ENCODE results near the gene RBP3.
A peak's percentile ranks its signal among the peaks of the same experiment; 100 is the strongest.

The RBP3 gene

DNA sequence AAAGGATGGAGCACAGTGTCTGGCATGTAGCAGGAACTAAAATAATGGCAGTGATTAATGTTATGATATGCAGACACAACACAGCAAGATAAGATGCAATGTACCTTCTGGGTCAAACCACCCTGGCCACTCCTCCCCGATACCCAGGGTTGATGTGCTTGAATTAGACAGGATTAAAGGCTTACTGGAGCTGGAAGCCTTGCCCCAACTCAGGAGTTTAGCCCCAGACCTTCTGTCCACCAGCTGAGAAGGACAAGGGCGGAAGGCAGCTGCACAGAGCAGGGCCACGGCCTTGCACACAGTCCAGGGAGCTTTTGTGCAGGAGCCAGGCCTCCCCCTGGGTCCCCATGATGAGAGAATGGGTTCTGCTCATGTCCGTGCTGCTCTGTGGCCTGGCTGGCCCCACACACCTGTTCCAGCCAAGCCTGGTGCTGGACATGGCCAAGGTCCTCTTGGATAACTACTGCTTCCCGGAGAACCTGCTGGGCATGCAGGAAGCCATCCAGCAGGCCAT is at the start of gene RBP3:
RBP3 (plus strand) TSS at position 226 of the 514 bp plus-strand sequence; CDS start at position 348, 122 bp downstream.
- no peak for DNase-seq

DNA sequence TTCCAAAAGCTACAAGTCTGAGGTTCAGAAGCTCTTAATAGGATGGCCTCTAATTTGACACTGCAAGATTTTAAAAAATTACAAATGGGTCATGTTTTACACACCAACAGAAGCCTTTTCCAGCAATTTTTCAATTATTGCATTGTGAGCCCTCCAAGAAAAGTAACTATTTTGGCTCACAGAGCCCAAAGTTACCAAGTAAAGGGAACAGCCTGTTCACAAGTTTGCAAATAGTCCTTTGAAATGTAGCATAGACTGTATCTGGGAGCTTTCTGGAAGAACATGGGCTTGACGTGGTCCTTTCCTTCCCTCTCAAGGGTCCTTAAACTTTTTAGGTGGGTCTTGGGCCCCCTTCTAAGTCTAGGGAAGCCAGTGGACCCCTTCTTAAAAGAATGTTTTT is 49.4 kb upstream of the RBP3 start:
- DNase-seq: no peak

DNA sequence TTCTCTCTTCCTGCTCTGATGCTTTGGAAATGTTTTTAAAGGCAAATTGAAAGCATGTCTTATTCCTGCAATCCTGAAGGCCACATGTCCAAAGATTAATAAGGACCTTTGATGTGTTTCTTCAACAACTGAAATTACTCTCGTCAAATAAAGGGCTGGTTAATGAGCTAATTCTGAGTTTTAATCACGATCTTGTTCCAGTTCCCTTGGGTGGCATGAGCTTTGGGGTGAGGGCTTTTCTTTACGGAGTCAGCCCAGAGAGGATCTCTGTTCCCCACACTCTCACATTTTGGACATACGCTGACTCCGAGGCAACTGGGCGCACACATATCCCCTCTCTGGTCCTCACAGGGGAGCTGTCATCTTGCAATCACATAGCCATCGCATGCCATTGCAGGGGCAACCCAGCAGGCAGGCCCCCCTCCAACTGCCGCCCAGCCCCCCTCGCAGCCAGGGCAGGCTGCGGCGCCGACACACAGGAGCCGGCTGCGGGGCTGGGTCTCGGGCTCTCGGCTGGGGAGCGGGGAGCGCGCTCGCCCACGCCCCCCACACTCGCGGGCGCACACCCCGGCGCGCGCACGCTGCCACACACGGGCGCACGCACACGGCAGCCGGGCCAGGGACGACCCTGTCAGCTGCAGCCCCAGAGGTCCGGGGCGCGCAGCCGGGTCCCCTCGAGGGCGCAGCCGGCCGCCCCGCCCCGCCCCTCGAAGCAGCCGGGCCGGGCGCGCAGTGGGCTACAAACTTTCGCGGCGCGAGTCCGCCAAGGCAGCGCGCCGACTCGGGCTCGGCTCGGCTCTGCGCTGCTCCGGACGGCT is 48.3 kb upstream of the RBP3 start, which contains the start of gene GDF10:
GDF10 (plus strand) TSS at position 587 of the 818 bp plus-strand sequence. CDS start 455 bp downstream, outside the sequence.
- no peak for DNase-seq

DNA sequence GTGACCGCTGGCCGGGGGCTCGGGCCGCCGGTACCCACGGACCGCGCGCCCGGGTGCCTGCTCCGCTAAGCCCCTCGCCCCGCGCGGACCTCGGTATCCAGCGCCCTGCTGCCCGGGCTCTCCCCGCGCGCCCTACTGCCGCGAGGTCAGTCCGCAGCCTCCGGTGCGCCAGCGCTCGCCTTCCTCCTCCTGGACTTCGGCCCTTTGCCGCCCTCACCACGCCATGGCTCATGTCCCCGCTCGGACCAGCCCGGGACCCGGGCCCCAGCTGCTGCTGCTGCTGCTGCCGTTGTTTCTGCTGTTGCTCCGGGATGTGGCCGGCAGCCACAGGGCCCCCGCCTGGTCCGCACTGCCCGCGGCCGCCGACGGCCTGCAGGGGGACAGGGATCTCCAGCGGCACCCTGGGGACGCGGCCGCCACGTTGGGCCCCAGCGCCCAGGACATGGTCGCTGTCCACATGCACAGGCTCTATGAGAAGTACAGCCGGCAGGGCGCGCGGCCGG is 47.7 kb upstream of the RBP3 start:
- no peak for DNase-seq

- DNase-seq: no peak
Observed at GRCh38 chr10:47301833-47302232, 46.3 kb upstream of the RBP3 start.

DNA sequence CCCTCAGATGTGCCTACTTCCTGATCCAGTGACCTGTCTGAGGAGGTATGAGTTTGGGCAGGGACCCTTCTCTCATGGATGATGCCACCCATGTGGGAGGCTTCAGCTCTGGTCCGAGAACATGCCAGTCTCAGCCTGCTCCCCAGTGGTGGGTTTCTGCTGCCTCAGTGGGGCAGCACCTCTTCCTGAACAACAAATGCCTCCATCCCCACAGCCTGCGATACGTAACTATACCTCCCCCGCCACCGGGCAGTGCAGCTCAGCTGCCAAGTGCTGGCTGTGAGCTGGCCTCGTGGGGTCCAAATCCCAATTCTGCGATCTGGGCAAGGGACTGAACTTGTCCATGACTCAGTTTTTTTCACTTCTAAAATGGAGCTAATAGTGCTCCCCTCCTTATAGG is 45.1 kb upstream of the RBP3 start:
- no peak for DNase-seq

DNA sequence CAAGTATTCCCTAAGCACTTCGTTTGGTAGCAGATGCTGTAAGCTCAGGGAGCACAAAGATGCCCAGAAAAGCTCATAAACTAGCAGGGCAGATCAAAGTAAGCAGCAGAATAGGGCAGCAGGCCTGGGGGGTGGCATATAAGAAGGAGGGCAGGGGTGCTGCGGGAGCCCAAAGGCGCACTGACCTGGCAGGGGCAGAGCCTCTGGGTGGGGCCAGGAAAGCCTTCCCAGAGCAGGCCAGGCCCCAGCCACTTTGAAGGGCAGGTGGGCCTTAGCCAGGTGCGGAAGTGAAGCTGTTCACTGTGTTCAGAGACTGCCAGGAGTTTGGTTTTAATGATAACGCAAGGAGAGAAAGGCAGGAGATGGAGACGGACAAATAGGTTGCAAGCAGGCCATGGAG is 44.3 kb upstream of the RBP3 start:
- DNase-seq: no peak

DNA sequence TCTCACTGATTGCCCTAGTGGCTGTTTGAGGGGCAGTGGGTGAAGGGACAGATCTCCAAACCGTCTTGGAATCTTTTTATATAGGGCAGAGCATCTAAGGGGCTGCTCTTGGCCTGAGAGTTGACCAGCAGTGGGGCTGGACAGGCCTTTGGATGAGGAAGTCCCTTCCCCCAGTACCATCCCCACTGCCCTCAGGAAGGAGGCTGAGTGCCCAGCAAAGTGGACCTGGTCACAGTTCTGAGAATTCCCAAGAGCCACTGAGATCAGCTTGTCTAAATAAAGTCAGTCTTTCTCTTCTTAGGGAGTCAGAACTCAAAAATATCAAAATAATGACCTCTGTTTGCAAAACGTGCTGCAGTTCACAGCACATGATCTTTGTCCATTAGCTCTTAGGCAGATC is 42.6 kb upstream of the RBP3 start:
- DNase-seq: no peak

DNA sequence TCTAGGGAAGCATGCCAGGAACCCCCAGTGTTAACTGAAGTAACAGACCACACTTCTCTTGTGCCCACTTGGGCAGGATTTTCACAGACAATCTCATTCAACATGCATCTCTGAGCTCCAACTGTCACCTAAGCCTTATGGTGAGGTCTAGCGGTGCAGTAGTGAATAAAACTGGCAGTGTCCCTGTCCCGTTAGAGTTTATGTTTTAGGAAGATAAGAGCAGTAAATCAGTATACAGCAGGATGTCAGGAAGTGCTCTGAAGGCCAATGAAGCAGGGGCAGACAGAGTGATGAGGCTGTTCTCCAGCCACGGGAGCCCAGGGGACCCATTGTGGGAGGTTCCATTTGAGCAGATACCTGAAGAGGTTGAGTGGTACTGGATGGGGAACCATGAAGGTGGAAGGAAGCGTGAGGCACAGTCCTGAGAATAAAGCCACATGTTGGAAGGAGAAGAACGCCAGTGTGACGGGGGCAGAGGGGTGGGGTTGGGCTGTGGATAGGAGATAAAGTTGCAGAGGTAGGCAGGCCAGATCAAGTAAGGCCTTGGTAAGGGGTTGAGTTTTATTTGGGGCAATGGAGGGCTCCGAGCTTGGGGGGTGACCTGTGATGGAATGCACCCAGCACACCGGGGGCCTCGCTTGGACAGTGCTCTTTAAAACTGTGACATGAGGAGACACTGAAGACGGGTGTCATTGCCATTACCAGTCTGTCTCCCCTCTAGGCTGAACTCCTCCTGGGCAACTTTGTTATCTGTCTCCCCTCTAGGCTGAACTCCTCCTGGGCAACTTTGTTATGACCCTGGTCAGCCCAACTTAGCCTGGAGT is 41.6 kb upstream of the RBP3 start:
- DNase-seq: no peak

DNA sequence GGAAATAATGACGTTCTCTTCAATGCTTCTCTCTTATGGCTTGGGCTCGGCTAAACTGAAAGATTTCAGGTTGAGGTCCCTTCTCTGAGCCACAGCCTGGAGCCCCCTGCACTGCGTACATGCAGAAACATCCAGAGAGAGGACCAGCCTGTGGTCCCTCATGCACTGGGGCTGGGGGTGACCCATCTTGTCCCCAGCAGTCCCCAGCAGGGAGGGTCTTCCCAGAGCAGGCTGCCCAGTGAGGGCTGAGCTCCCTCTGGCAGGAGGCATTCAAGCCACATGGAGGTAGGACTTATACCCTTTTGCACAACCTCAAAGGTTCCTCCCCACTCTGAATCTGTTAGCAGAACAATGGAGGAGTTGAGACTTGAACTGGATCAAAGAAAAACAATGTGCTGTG is 40.8 kb upstream of the RBP3 start:
- DNase-seq: no peak

DNA sequence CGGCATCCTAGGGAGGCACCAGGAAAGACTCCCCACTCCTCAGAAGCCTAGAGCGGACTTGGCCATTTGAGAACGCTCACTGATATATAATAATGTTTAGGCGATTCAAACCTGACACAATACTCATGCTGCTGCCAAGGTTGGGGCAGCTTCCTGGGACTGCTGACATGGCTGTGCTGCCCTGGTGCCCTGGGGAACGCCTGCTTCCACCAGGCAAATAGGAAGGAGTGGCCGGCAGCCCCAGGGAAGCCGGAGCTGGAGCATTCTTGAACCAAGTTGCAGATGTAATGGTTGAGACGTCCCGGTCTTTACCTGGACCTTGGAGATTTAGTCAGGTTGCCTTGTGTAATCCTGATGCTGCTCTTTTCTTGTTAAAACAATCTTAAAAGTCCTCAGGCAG is 39.4 kb upstream of the RBP3 start:
- DNase-seq: no peak

- DNase-seq: no peak
Observed at GRCh38 chr10:47309408-47310089, 38.6 kb upstream of the RBP3 start.

DNA sequence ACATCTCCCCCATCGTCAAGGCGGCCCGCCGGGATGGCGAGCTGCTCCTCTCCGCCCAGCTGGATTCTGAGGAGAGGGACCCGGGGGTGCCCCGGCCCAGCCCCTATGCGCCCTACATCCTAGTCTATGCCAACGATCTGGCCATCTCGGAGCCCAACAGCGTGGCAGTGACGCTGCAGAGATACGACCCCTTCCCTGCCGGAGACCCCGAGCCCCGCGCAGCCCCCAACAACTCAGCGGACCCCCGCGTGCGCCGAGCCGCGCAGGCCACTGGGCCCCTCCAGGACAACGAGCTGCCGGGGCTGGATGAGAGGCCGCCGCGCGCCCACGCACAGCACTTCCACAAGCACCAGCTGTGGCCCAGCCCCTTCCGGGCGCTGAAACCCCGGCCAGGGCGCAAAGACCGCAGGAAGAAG is 38.1 kb upstream of the RBP3 start:
- no peak for DNase-seq

DNA sequence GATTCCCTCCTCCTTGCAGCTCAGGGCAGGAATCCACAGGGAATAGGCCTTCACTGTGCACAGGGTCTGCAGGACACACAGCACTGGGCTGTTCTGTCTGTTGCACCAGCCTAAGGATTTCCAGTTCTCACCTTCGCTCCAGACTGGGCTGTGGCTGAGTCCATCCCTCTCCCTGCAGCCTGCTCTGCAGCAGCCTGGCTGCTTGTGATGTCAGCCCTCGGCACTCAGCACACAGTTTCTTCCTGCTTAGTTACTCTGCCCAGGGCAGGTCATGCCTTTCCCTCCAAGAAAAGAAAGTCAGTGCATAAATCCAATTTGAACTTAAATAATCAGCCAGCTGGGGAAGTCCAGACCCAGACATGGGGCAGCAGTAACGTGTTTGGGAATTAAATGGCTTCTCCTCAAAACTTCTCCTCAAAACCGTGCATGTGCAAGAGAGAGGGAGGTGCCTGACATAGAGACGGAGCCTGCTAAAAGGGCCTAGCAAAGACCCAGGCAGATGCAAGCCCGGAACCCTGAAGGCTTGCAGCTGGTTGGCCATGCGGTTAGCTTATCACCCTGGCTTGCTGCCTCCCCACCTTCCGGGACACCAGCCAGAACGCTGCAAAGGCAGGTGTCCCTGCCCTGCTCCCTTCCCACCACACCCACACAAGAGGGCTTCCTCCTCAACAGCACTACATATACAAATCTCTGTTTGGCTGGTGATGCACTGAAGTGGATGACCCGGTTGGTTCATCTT is 36.8 kb upstream of the RBP3 start:
- no peak for DNase-seq

- DNase-seq: peak; percentile 72
Observed at GRCh38 chr10:47311932-47312662, 36.1 kb upstream of the RBP3 start.

GRCh38 chr10:47312663-47312995 is 35.5 kb upstream of the RBP3 start:
- no peak for DNase-seq

DNA sequence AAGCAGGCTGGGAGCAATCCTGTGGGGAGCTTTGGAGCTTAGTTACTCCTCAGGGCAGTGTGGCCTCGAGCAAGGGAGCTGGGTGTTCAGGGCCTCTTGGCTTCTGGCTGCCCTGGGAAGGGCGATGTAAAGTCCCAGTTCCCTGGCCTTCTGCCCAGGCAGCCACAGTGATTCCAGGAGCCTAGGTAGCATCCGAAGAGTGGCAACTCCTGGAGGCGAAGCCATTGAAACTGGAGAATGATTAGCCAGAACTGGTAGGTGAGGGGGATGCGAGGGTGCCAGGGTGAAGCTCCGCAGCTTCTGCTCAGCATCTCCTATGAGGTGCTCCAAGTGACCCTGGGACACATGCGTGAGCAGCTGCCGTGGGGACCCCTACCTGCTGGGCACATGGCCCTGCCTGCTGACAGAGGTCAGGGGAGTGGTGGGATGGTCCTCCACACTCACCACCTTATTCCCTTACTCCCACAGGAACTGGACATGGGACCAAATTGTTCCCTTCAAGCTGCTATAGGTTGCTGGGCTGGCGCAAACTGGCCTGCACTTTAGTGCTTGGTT is 33.7 kb upstream of the RBP3 start:
- no peak for DNase-seq

- DNase-seq: no peak
Observed at GRCh38 chr10:47315421-47315820, 32.7 kb upstream of the RBP3 start.

DNA sequence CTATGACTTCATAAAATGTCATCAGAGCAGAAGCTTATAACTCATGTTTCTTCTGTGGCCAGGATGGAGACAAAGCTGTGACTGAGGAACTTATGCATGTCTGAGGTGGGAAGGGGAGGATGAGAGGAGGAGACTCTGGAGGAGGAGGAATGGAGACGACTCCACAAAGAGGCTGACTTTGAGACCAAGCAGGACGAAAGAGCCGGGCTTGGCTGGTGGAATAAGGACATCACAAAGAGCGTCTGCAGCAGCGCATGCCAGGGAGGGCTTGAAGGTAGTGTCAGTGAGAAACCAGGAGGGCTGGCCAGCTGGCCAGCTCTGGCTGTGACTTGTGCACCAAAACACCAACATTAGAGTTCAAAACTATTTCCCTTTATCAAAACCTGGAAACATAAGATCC is 32.0 kb upstream of the RBP3 start:
- DNase-seq: no peak

DNA sequence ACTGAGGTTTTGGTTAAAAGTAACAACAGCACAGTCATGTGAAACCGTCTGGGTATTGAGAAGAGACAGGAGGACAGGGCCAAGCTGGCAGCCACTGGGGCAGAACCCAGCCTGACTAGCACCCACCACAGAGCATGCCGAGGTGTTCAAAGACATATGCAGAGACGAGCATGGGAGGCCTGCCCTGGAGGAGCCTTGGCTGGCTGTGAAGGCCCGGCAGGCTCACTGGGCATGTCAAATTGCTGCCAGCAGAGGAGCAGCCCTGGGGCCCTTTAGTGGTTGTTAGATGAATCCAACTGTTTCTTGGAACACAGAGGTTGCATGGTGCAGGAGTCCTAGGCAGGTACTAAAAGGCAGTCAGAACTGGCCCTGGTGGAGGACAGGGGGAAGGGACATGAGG is 30.9 kb upstream of the RBP3 start:
- DNase-seq: no peak

- no peak for DNase-seq
Observed at GRCh38 chr10:47318706-47319105, 29.5 kb upstream of the RBP3 start.
